GM23248 (cell line): Measurements from ENCODE around the gene PANX1. TPM values are rescaled to one million over a fixed set of nuclear protein-coding genes. Genes with fewer than 3 reads are reported as not detected.

Source experiments
- DNase-seq: peaks from one replicate; pipeline ENCODE4 v3.0.0-alpha.2; 2015
- H2AFZ ChIP-seq: fragments of 200-600 bp; sonication (generic); 2 replicates; pipeline ENCODE4 v1.6.1; 2016; ENCODE audit warnings: antibody characterized with exemption
- H3F3A ChIP-seq: fragments of 200-600 bp; sonication (generic); 2 replicates; pipeline ENCODE4 v1.6.1; 2016; ENCODE audit warnings: mild to moderate bottlenecking, antibody characterized with exemption, mixed run types; ENCODE audit not compliant: insufficient read depth
- H3K27ac ChIP-seq: fragments of 200-600 bp; sonication (generic); 2 replicates; pipeline ENCODE4 v1.5.1; 2016; ENCODE audit warnings: mild to moderate bottlenecking
- H3K27me3 ChIP-seq: fragments of 200-600 bp; sonication (generic); replicated peaks from 2 replicates; pipeline ENCODE4 v1.6.1; 2016; ENCODE audit warnings: mild to moderate bottlenecking; ENCODE audit not compliant: insufficient read depth
- H3K36me3 ChIP-seq: fragments of 200-600 bp; sonication (generic); 2 replicates; pipeline ENCODE4 v1.6.1; 2016; ENCODE audit warnings: low read depth, mild to moderate bottlenecking
- H3K4me1 ChIP-seq: fragments of 200-600 bp; sonication (generic); 2 replicates; pipeline ENCODE4 v1.6.1; 2016; ENCODE audit warnings: mild to moderate bottlenecking; ENCODE audit not compliant: insufficient read depth
- H3K4me2 ChIP-seq: fragments of 200-600 bp; sonication (generic); one replicate; pipeline ENCODE4 v1.6.1; 2016; ENCODE audit warnings: mild to moderate bottlenecking; ENCODE audit not compliant: unreplicated experiment
- H3K4me3 ChIP-seq: fragments of 200-600 bp; sonication (generic); 2 replicates; pipeline ENCODE4 v1.5.1; 2016; ENCODE audit warnings: mild to moderate bottlenecking
- H3K79me2 ChIP-seq: fragments of 200-600 bp; sonication (generic); 2 replicates; pipeline ENCODE4 v1.6.1; 2016; ENCODE audit warnings: mild to moderate bottlenecking; ENCODE audit not compliant: insufficient read depth
- H3K9ac ChIP-seq: fragments of 200-600 bp; sonication (generic); 2 replicates; pipeline ENCODE4 v1.6.1; 2016; ENCODE audit warnings: mild to moderate bottlenecking
- H3K9me2 ChIP-seq: fragments of 200-600 bp; sonication (generic); 2 replicates; pipeline ENCODE4 v1.6.1; 2016; ENCODE audit warnings: mixed run types, mild to moderate bottlenecking, moderate library complexity; ENCODE audit not compliant: insufficient read depth
- H3K9me3 ChIP-seq: fragments of 200-600 bp; sonication (generic); one replicate; pipeline ENCODE4 v1.6.1; 2017; ENCODE audit warnings: low read depth
- H4K20me1 ChIP-seq: fragments of 200-600 bp; sonication (generic); 2 replicates; pipeline ENCODE4 v1.6.0; 2016; ENCODE audit not compliant: insufficient read depth
- EZH2 ChIP-seq: fragments of 200-600 bp; sonication (generic); IDR thresholded peaks from 2 replicates; pipeline ENCODE4 v1.6.1; 2018; ENCODE audit warnings: antibody characterized with exemption, mild to moderate bottlenecking; ENCODE audit not compliant: insufficient read depth, poor library complexity, severe bottlenecking
- EZH2phosphoT487 ChIP-seq: fragments of 200-600 bp; sonication (generic); IDR thresholded peaks from 2 replicates; pipeline ENCODE4 v1.6.1; 2018; ENCODE audit warnings: antibody characterized with exemption, moderate library complexity, mild to moderate bottlenecking, low read depth; ENCODE audit not compliant: insufficient read depth
- WGBS, 2 experiments: methylation state at CpG; one replicate each; pipeline ENCODE4 v1.1.6; 2015 to 2017; ENCODE audit warnings: low lambda C conversion rate in 2 of 2, low coverage in 1 of 2; ENCODE audit errors: missing lambda C conversion rate in 2 of 2; 5-methylcytosine and 5-hydroxymethylcytosine counted together
- in situ Hi-C: fragments of 300-500 bp; cut with MboI; formaldehyde crosslinking; loops from 2 replicates; pipeline ENCODE4 v1.15.0; 2020
- polyA plus RNA-seq: library from polyadenylated mRNA; unstranded; fragments of >200 nt; fragmentation: Nextera tagmentation; extraction: Ambion mirVana; gene quantifications from 2 replicates; pipeline ENCODE4 v1.2.1, GENCODE V29; 2016
- total RNA-seq: library from RNA; depleted of rRNA; stranded (reverse); fragments of >200 nt; shearing (Covaris generic); gene quantifications from 2 replicates; pipeline ENCODE4 v1.2.3, GENCODE V29; 2014

The PANX1 gene
- total and polyA plus RNA-seq, 2 experiments from 2014 or later = 19.7 to 43.9 TPM

- TF ChIP-seq EZH2 (no peak), EZH2phosphoT487 (no peak)
- no peaks in the 10 kb centered on the region for H3K36me3 ChIP-seq
- peaks cover 24% of the 10 kb centered on the region for H3F3A ChIP-seq
- WGBS, 2 experiments = 55 to 64% methylated on average over 8 of the region's 8 CpGs
- in situ Hi-C loops = no loop called here
- H3K79me2 ChIP-seq = peaks cover 19% of the 10 kb centered on the region; the same call in 1 of the 2 replicates
- no peak overlapping the region for H2AFZ ChIP-seq
- H3K27me3 ChIP-seq = no peaks in the 10 kb centered on the region
- no peak overlapping the region for H3K4me2 ChIP-seq
- H4K20me1 ChIP-seq = no peaks in the 10 kb centered on the region
- no peaks in the 10 kb centered on the region for H3K9me2 ChIP-seq
- H3K9me3 ChIP-seq = no peaks in the 10 kb centered on the region
- no peak overlapping the region for H3K4me3 ChIP-seq
- no peak overlapping the region for H3K9ac ChIP-seq
- peak; percentile 26 for DNase-seq
- H3K4me1 ChIP-seq = peaks cover 15% of the 10 kb centered on the region
- no peak overlapping the region for H3K27ac ChIP-seq
Measured at GRCh38 chr11:94125407-94126115, 3.1 kb upstream of the PANX1 start.

DNA sequence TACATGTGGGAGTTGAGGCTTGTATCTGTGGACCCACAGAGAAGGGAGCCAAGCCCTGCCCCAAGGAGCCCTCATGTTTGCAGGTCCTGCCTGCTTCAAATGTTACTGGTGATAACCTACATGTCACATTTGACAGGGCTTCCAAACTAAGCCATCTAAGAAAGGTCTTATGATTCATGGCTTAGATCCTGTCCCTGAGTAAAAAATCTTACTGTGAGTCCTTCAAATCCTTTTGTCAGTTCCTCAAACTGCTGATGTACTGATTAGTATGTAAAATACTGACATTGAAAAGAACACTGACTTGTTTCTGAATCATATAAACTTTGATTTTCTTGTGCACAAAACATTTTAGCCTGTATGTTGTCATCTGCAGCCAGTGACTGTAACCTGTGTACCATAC, 1.0 kb upstream of the PANX1 start:
- Histone ChIP-seq H3K4me3 (peak overlapping the region; percentile 88), H3K4me1 (peaks cover 33% of the 10 kb centered on the region), H3K9me2 (no peaks in the 10 kb centered on the region), H3K9me3 (no peaks in the 10 kb centered on the region), H3K27ac (no peak overlapping the region), H3F3A (peaks cover 42% of the 10 kb centered on the region), H4K20me1 (no peaks in the 10 kb centered on the region), H3K36me3 (no peaks in the 10 kb centered on the region), H2AFZ (peak overlapping the region; percentile 90), H3K9ac (peak overlapping the region; percentile 94), H3K4me2 (peak overlapping the region; percentile 97), H3K27me3 (no peaks in the 10 kb centered on the region), H3K79me2 (peaks cover 36% of the 10 kb centered on the region)
- TF ChIP-seq EZH2 = no peak
- TF ChIP-seq EZH2phosphoT487 = no peak
- in situ Hi-C loops = no loop called here
- DNase-seq = no peak

DNA sequence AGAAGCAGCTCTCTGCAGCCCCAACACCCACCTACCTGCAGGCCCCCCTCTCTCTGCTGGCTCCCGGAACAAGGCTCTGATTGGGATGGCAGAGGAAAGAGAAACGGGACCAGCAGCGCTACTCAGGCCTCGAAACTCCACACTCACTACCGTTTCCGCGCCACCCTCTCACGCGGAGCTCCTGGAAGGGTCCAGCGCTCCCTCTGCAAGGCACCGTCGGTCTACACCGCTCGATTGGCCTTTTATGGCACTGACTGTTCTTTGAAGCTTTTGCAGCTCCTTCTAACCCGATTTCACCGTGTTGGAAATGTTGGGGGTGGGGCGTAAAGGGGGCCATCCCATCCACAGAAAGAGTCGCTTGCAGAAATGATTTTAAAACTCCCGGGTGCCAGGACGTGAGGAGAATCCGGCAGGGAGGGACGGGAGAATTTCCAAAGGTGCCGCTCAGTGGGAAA, 323 bp upstream of the PANX1 start:
- Histone ChIP-seq H3K4me1 (peaks cover 37% of the 10 kb centered on the region), H3F3A (peaks cover 42% of the 10 kb centered on the region), H3K27ac (peak overlapping the region; percentile 96), H3K4me3 (peak overlapping the region; percentile 88), H3K36me3 (no peaks in the 10 kb centered on the region), H3K9me2 (no peaks in the 10 kb centered on the region), H3K79me2 (peaks cover 43% of the 10 kb centered on the region), H3K4me2 (peak overlapping the region; percentile 97), H3K9me3 (no peaks in the 10 kb centered on the region), H2AFZ (peak overlapping the region; percentile 90), H4K20me1 (no peaks in the 10 kb centered on the region), H3K27me3 (no peaks in the 10 kb centered on the region), H3K9ac (peak overlapping the region; percentile 94)
- no peak for TF ChIP-seq EZH2
- TF ChIP-seq EZH2phosphoT487 = no peak
- peak; percentile 68 for DNase-seq
- WGBS, 2 experiments = 0 to 1% methylated on average over 23 of the region's 23 CpGs
- in situ Hi-C loops = no loop called here

- Histone ChIP-seq H4K20me1 (no peaks in the 10 kb centered on the region), H3K4me1 (peaks cover 44% of the 10 kb centered on the region), H3K79me2 (peaks cover 57% of the 10 kb centered on the region), H3K4me2 (peak overlapping the region; percentile 97), H3K9me3 (no peaks in the 10 kb centered on the region), H3K27me3 (no peaks in the 10 kb centered on the region), H2AFZ (peak overlapping the region; percentile 90), H3K9me2 (no peaks in the 10 kb centered on the region), H3K4me3 (peak overlapping the region; percentile 88), H3K36me3 (no peaks in the 10 kb centered on the region), H3K27ac (peak overlapping the region; percentile 96), H3K9ac (peak overlapping the region; percentile 94), H3F3A (peaks cover 42% of the 10 kb centered on the region)
- DNase-seq = no peak
- TF ChIP-seq EZH2phosphoT487 (no peak), EZH2 (no peak)
- WGBS, 2 experiments = 9 to 10% methylated on average over 20 of the region's 20 CpGs
- in situ Hi-C loops = no loop called here
Measured at GRCh38 chr11:94129512-94130297, 1.1 kb downstream of the PANX1 start.
